ENCODE results near the gene CYP51A1.
"Not testable (repeated sequence)": the region's sequence is repeated elsewhere in the genome, so short reads cannot be mapped to it uniquely, and the experiment has no call there.

The CYP51A1 gene

DNA sequence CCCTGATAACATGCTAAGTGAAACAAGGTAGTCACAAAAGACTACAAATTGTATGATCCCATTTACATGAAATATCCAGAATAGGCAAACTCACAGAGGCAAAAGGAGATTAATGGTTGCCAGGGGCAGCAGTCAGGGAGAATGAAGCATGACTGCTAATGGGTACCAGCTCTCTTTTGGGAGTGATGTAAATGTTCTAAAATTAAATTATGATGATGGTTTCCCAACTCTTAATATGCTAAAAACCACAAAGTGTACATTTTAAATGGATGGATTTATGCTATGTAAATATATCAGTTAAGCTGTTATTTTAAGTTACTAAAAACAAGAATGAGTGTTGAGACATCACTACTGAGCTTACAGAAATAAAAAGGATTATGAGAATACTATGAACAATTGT is 12.6 kb downstream of the CYP51A1 start:
- DNase-seq = no peak

DNA sequence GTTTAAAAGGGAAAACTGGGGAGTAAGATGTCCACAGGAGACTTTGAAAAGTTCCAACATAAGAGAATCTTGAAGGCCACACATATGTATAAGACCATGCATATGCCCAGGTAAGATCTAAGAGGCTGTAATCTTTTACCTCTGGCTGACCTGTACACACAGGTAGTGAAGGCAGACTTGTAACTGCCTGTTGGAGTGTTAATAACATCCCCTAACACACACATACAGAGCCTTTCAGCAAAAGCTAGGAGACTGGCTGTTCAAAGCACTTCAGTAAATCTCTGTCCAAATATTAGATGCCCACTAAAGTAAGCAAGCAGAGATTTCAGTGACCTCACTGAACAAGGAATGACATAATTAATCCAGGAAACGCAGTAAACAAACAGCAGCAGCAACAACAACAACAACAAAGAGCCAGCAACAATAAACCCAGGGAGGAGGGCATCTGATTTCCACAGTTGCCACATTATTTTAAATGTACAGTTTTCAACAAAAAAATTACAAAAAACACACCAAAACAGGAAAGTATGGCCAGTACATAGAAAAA is 15.0 kb downstream of the CYP51A1 start:
- no peak for DNase-seq

DNA sequence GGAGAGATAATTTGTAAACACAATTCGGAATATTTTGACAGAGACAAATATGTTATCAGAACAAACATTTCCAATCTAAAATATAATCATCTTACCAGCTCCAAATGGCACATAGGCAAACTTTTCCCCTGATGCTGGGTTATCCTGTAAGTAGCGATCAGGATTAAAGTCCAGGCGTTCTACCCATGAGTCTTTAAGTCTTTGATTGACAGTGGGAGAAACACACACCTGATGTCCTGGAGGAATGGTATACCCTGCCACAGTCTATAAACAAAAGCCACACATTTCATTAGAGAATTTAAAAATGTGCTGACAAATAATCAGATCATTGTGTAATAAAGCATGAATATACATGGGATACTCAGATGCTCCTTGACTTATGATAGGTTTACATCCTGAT is 17.3 kb downstream of the CYP51A1 start:
- no peak for DNase-seq

DNA sequence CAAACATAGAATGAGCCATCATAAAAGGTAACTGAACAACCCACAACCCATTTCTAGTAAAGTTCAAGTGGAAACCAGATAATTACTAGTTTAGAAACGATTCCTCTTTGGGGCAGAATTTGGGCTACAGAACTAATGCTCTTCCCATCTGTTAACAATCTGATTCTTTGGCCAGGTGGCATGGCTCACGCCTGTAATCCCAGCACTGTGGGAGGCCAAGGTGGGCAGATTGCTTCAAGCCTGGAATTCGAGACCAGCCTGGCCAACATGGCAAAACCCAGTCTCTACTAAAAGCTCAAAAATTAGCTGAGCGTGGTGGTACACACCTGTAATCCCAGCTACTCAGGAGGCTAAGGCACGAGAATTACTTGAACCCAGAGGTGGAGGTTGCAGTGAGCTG is 18.5 kb downstream of the CYP51A1 start:
- no peak for DNase-seq

DNA sequence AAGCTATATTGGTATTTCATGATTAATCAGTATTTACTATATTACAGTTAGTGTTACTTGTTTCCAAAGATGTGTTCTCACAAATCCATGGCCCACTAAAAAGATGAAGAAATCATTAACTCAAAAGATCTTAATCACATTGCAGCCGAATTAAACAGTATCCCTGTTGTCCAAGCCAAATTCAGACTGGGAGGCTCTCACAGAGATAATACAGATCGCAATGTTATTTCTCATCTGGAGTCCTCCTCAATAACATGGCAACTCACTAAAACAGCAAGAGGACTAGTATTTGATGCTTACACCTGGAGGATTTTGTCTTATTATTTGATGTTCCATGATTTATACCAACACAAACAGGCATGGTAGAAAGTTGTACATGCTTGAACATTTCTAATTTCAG is 23.4 kb downstream of the CYP51A1 start:
- no peak for DNase-seq

DNA sequence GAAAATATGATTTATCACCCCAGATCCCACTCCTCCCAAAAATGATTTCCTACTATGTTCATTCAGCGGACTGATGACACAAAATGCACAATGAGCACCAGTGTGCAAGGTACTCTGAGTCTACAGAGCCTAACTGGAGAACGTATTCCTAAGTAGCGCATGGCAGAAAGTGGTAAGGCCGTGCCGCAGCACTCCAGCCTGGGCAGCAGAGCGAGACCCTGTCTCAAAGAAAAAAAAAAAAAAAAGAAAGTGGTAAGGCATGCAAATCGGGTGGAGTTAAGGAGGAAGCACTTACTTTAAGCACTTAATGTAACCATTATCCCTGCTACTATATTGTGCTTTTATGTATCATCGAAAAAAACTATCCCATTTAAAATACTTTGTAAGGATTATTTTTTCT is 25.5 kb downstream of the CYP51A1 start:
- no peak for DNase-seq

DNA sequence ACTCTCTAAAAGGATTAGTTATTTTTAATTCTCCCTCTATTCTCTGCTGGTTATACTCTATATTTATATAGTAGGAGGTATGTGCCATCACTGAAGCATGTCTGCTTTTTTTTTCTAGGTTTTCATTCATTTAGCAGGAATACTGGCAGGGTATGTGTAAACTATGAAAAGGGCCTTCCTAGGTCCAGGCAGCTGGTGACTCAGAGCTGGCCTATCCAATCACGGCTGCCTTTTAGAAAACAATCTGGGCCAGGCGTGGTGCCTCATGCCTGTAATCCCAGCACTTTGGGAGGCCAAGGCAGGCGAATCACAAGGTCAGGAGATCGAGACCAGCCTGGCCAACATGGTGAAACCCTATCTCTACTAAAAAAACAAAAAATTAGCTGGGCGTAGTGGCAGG is 31.4 kb downstream of the CYP51A1 start:
- not testable (repeated sequence) for DNase-seq

DNA sequence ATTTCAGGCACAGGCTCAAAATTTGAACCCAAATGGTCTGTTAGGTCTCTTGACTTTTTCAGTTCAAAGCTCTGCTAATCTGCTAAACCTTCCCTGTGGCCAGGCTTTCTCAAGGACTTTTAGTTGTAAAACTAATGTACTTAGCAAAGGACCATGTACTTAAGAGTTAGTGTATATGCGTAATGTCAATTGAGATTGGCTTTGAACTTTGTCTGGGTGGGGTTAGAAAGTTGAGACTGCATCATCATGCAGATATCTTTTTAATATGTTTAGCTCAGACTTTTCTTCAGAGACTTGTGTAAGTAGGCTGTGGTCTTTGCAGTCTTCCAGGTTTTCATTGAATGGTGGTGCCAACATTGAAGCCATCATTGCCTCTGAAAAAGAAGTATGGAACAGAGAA is 33.7 kb downstream of the CYP51A1 start:
- no peak for DNase-seq

DNA sequence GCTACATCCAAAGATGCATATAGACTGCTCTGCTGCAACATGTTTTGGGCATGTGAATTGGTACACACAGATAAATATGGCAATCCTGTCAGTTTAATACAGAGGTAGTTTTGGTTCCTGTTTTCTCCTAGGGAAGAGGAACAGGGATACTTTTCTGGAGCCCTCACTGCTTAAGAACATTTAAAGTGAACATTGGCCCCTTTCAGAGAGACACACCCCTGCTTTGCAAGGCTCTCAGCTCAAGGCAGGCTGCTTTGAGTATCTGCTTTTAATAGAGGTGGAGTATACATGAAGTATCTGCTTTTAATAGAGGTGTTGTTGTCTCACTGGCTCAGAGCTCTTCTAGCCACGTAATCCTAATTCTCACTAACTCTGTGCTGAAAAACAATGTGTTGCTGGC is 38.9 kb downstream of the CYP51A1 start:
- no peak for DNase-seq

DNA sequence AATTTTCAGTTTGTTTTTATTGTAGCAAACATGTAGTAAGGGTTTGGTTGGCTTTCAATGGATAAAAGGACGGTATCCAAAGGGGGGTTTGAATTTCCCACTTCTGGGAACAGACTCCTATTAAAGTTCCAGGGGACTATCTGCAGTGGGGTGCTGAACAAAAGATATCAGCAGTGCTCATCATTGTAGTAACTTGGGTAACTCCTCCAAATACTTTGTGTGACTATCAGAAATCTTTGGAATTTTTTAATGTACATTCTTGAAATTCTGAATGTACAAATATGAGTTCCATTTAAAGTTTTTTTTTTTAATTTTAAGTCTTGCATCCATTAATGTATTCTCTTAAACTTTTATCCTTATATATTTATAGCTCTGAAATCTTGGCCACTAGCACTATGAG is 42.1 kb downstream of the CYP51A1 start:
- no peak for DNase-seq

DNA sequence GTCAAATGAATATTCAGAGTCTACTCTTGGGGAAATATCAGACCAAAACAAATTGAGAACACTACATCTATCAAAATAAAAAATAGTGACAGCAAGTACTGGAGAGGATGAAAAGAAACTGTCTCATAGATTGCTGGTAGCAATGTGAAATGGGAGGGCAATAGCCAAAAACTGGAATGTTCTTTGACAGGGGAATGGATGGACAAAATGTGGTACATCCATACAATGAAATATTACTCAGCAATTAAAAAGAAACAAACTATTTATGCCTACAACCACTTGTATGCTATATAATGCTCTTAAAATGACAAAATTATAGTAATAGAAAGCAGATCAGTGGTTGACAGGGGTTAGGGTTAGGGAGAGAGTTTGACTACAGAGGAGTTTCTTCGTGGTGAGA is 46.0 kb downstream of the CYP51A1 start:
- no peak for DNase-seq

DNA sequence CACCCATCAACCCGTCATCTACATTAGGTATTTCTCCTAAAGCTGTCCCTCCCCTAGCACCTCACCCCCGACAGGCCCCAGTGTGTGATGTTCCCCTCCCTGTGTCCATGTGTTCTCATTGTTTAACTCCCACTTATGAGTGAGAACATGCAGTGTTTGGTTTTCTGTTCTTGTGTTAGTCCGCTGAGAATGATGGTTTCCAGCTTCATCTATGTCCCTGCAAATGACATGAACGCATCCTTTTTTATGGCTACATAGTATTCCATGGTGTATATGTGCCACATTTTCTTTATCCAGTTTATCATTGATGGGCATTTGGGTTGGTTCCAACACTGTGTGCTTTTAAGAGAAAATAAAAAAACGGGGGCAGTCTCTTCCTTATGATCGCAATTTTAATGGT is 50.4 kb downstream of the CYP51A1 start:
- DNase-seq = not testable (repeated sequence)

DNA sequence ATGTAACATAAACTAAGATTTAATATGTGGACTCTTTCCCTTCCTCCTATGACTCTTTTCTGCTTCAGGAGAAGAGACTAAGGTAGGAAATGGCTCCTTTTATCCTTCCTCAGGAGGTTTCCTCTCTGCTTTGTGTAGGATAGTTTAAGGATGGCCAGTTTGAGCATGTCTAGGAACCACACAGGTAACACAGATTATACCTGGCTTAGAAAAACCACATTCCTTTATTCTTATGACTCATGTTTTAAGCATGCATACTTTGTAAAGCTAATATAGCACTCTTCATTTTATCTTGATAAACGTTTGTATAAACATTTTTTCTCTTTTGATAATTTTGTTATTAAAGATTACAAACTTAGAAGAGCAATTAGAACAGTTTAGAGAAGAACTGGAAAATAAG is 57.8 kb downstream of the CYP51A1 start:
- DNase-seq = no peak

DNA sequence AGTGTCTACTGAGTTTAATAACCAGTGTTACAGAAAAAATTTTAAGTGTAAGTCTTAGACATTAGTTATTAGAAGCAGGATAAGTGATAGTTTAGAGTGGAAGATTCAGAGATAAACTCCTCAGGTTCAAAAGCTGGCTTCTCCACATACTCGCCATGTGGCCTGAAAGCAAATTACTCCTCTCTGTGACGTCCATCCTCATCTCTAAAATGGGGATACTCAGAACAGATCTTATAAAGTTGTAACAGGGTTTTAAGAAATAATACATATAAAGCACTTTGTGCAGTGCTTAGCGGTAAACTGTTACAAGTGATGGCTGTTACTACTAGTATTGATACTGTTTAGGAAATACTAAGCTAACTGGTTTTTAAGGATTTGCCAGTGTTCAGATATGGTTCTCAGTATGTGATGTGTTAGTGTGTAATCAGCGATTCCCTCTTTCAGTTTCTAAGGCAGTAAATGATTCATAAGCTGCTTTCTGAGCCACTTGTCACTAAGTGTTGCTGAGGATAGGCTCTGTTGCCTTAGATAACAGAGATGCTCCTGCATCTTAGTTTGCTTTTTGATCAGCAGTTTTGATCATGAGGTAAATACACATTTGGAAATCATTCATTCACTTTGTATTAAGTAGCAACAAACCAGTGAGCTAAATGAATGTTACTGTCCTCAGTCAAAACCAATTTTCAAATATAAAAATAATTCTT is 58.7 kb downstream of the CYP51A1 start:
- DNase-seq = no peak

DNA sequence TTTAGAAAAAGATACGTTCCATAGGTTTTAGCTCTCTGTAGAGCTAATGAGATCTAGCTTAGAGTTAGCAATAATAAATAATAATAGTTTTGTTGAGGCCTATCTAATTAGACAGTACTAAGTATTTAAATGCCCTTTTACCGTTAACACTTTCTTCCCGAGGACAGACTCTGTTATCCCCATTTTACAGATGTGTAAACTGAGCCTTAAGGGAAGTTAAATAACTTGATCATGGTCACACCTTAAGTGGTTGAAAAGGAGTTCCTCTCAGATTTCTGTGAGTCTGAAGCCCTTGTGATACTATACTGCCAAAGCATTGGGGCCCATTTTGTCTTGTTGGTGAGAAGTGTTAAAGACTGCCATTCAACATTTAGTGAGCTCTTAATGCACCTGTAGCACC is 61.6 kb downstream of the CYP51A1 start:
- no peak for DNase-seq

DNA sequence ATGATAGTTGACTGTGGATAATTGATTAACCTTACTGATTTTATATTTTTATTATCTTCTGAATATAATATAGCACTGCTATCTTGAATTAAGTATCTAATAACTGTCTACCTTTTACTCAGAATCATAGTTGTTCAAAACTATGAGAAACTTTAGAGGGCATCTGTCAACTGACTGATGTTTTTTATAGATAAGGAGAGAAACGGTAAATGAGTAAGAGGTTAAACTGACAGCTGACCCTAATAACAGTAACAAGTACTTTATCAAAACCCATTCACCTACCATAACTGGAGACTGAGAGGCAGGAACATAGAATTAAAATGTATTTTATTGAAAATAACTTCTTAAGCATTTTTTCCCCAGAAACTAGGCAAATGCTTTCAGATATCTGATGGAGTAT is 62.2 kb downstream of the CYP51A1 start:
- no peak for DNase-seq

DNA sequence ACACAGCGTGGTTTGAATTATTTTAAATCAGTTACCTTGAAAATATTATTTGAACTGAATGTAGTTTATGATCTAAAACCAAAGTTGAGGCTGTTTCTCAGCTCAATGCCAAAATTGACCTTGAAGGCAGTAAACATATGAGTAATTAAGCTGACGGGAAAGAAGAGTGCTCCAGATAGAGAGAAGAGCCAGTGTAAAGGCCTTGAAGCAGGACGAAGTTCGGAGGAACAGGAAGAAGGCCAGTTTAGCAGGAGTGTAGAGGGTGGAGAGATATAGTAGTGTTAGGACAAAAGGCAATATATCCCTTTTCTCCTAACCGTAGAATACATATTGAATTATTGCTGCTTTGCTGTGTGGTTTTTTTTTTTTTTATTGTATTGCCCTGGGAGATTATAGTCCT is 63.2 kb downstream of the CYP51A1 start:
- no peak for DNase-seq

DNA sequence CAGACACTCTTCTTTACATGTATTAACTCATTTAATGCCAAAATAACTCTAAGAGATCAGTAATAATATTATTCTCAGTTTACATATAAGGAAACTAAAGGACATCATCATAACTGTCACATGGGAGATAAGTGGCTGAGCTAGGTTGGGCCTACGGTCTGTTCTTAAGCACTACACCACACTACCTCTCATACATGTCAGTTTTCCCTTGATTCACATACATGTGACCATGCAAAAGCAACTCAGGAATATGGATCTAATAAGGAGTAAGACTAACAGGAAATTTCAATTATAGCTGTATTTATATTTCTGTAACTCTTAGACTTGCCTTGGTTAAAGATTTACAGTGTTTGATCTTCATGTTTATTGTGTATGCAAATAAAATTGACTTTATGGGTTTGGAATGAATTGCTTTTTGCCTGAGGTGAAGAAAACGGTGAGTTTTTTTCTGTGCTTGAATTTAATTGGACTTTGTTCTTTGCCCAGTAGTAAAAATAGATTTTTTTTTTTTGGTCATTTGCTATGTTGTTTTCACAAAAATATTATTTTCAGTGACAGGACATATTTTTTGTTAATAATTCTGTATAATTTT is 69.7 kb downstream of the CYP51A1 start:
- DNase-seq = no peak
